Breast epithelium (tissue), 4 donors: ENCODE data around the gene GALK1. TPM values are rescaled to one million over a fixed set of nuclear protein-coding genes. Genes with fewer than 3 reads are reported as not detected.

ENCODE experiments used
- DNase-seq, 2 donors: peaks; one replicate each; pipeline ENCODE4 v3.0.0-alpha.2; 2019; ENCODE audit warnings: low spot score in 2 of 2
- H3K27ac ChIP-seq, 2 donors: fragments of 200-600 bp; sonication (generic) in 1 of 2; one replicate each; pipeline ENCODE4 v1.5.1; 2016 to 2019; ENCODE audit warnings: mild to moderate bottlenecking in 1 of 2
- H3K27me3 ChIP-seq, 2 donors: fragments of 200-600 bp; sonication (generic) in 1 of 2; one replicate each; pipeline versions ENCODE4 v1.5.1 to v1.6.0; 2017 to 2019; ENCODE audit warnings: control low read depth in 1 of 2, mild to moderate bottlenecking in 1 of 2
- H3K36me3 ChIP-seq: fragments of 200-600 bp; one replicate; pipeline ENCODE4 v1.5.1; 2019
- H3K4me1 ChIP-seq, 2 donors: fragments of 200-600 bp; sonication (generic); one replicate each; pipeline ENCODE4 v1.5.1; 2016 to 2019; ENCODE audit warnings: control low read depth in 1 of 2
- H3K4me3 ChIP-seq, 3 donors: fragments of 200-600 bp; sonication (generic); 1 replicate in 2 of 3; 2 replicates in 1 of 3; pipeline ENCODE4 v1.5.1; 2016 to 2019; ENCODE audit warnings: mild to moderate bottlenecking in 3 of 3, moderate library complexity in 2 of 3
- H3K9me3 ChIP-seq, 2 donors: fragments of 200-600 bp; sonication (generic) in 1 of 2; one replicate each; pipeline ENCODE4 v1.5.1; 2016 to 2019; ENCODE audit warnings: control low read depth in 1 of 2
- CTCF ChIP-seq, 3 donors: fragments of 450-650 bp; IDR thresholded peaks; one replicate each; pipeline ENCODE4 v1.5.1; 2016 to 2017; ENCODE audit warnings: antibody characterized with exemption in 3 of 3, mild to moderate bottlenecking in 3 of 3, moderate library complexity in 3 of 3
- POLR2A ChIP-seq: fragments of 450-650 bp; IDR thresholded peaks from one replicate; pipeline ENCODE4 v1.6.1; 2016; ENCODE audit warnings: antibody characterized with exemption, mild to moderate bottlenecking, moderate library complexity
- POLR2AphosphoS5 ChIP-seq, 3 donors: sonication (generic); formaldehyde crosslinking; IDR thresholded peaks; one replicate each; pipeline ENCODE4 v1.6.1; 2017; ENCODE audit warnings: antibody characterized with exemption in 3 of 3
- intact Hi-C: fragments of 100-400 bp; cut with DNase I; formaldehyde crosslinking; loops from one replicate; pipeline ENCODE4 v1.15.1; 2023; ENCODE audit warnings: low total_unique reads
- total RNA-seq, 3 donors: library from RNA; depleted of rRNA; stranded (reverse); fragments of >200 nt; gene quantifications; one replicate each; pipeline ENCODE4 v1.1.0, GENCODE V29; 2016

Gene GALK1
- total RNA-seq, 3 donors from 2014 or later = 21.9 to 32.1 (median 24.9) TPM

GRCh38 chr17:75734674-75735294 lies 30.2 kb downstream of the GALK1 start:
- intact Hi-C loops = no loop called here
- Histone ChIP-seq H3K27me3 (no peaks in the 10 kb centered on the region), H3K27ac (no peak overlapping the region), H3K36me3 (peaks cover 7% of the 10 kb centered on the region), H3K4me3 (no peak overlapping the region), H3K9me3 (no peaks in the 10 kb centered on the region), H3K4me1 (no peaks in the 10 kb centered on the region)
- TF ChIP-seq CTCF (IDR thresholded peaks at IDR 0.05) (no peak), POLR2A (no peak), POLR2AphosphoS5 (IDR thresholded peaks at IDR 0.05) (no peak)
- no peak for DNase-seq

GRCh38 chr17:75733471-75733870 lies 31.5 kb downstream of the GALK1 start:
- no peak for DNase-seq
- no peak overlapping the region for H3K27ac ChIP-seq
- no peaks in the 10 kb centered on the region for H3K9me3 ChIP-seq
- H3K4me3 ChIP-seq = no peak overlapping the region
- no peaks in the 10 kb centered on the region for H3K27me3 ChIP-seq
- intact Hi-C loops = no loop called here
- H3K4me1 ChIP-seq = no peaks in the 10 kb centered on the region
- H3K36me3 ChIP-seq = peaks cover 7% of the 10 kb centered on the region
- TF ChIP-seq POLR2A (no peak), POLR2AphosphoS5 (IDR thresholded peaks at IDR 0.05) (no peak), CTCF (IDR thresholded peaks at IDR 0.05) (no peak)

GRCh38 chr17:75731716-75732498 lies 33.1 kb downstream of the GALK1 start:
- intact Hi-C loops = no loop called here
- Histone ChIP-seq H3K9me3 (no peaks in the 10 kb centered on the region), H3K4me1 (no peaks in the 10 kb centered on the region), H3K27me3 (no peaks in the 10 kb centered on the region), H3K36me3 (peaks cover 4% of the 10 kb centered on the region), H3K4me3 (no peak overlapping the region), H3K27ac (no peak overlapping the region)
- no peak for DNase-seq
- no peak for TF ChIP-seq CTCF (IDR thresholded peaks at IDR 0.05)
- no peak for TF ChIP-seq POLR2A
- no peak for TF ChIP-seq POLR2AphosphoS5 (IDR thresholded peaks at IDR 0.05)

- no peaks in the 10 kb centered on the region for H3K9me3 ChIP-seq
- DNase-seq = no peak
- H3K27me3 ChIP-seq = no peaks in the 10 kb centered on the region
- H3K4me1 ChIP-seq = no peaks in the 10 kb centered on the region
- TF ChIP-seq CTCF (IDR thresholded peaks at IDR 0.05) (no peak), POLR2A (no peak), POLR2AphosphoS5 (IDR thresholded peaks at IDR 0.05) (no peak)
- no peak overlapping the region for H3K4me3 ChIP-seq
- intact Hi-C loops = no loop called here
- no peaks in the 10 kb centered on the region for H3K36me3 ChIP-seq
- no peak overlapping the region for H3K27ac ChIP-seq
These were observed 33.8 kb downstream of the GALK1 start for GRCh38 chr17:75731086-75731715.

- Histone ChIP-seq H3K27me3 (no peaks in the 10 kb centered on the region), H3K36me3 (no peaks in the 10 kb centered on the region), H3K9me3 (no peaks in the 10 kb centered on the region), H3K4me1 (no peaks in the 10 kb centered on the region), H3K27ac (peak overlapping the region in 1 of 2 donors; percentile 12), H3K4me3 (no peak overlapping the region)
- DNase-seq = no peak
- TF ChIP-seq POLR2A = no peak
- TF ChIP-seq POLR2AphosphoS5 (IDR thresholded peaks at IDR 0.05) = no peak
- no peak for TF ChIP-seq CTCF (IDR thresholded peaks at IDR 0.05)
- intact Hi-C loops = no loop called here
These were observed 34.9 kb downstream of the GALK1 start for GRCh38 chr17:75730065-75730464.
